ENCODE measurements around the gene XK. TPM values are rescaled to one million over a fixed set of nuclear protein-coding genes. Genes with fewer than 3 reads are reported as not detected.

XK gene
- total and polyA plus RNA-seq, 10 of the 15 experiments (the other 5 are each of a cell fraction or from before 2014, with no cell fraction given) = not detected

DNA sequence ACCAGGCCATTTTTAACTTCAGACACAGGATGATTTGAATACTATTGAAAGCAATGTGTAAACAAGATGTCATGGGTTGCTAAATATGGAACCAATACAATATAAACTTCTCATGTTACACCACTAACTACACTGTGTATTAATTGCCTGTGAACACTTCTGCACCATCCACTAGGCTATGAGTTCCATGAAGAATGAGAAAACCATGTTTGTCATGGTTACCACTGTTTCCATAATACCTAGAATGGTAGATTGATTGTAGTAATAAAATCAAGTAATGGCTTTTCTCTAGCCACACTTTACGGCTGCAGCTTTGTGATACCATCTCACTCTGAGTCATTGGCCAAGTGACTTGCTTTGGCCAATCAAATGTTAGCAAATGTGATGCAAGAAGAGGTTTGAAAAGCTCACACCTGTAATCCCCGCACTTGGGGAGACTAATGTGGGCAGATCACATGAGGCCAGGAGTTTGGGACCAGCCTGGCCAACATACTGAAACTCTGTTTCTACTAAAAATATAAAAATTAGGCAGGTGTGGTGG is 74.4 kb downstream of the XK start:
- CTCF ChIA-PET = interaction anchor here (1.5 to 2.1 kb wide), 2 partner anchors 15 to 57 kb away, joined by 4 to 5 read pairs; no protein-coding TSS in a partner anchor
- FAIRE-seq (no peak), DNase-seq (ENCODE audit: low read depth, low spot score) (no peak), ATAC-seq (no peak)
- Histone ChIP-seq H3K4me3 (no peak overlapping the region), H3K9ac (ENCODE audit: control insufficient read depth, insufficient read depth, low read length) (no peak overlapping the region), H4K20me1 (ENCODE audit: control insufficient read depth, insufficient read depth) (no peaks in the 10 kb centered on the region), H3K27me3 (replicated peaks in 1 of 2; ENCODE audit: control insufficient read depth in 2 of 2, insufficient read depth in 2 of 2, low read length in 1 of 2) (no peaks in the 10 kb centered on the region), H3K36me3 (ENCODE audit: control insufficient read depth in 2 of 2, insufficient read depth in 2 of 2, low read length in 1 of 2) (no peaks in the 10 kb centered on the region), H2AFZ (ENCODE audit: control insufficient read depth, low read depth, low read length) (no peak overlapping the region), H3K79me2 (ENCODE audit: control insufficient read depth, insufficient read depth, low read length) (no peaks in the 10 kb centered on the region), H3K4me1 (ENCODE audit: control insufficient read depth, insufficient read depth, low read length) (peaks cover 14% of the 10 kb centered on the region; the same call in 1 of the 2 replicates), H3K27ac (ENCODE audit: control insufficient read depth, insufficient read depth) (no peak overlapping the region; the same call in 1 of the 2 replicates), H3K9me3 (replicated peaks; ENCODE audit: control insufficient read depth, insufficient read depth, low read length) (no peaks in the 10 kb centered on the region; the same call in 1 of the 3 replicates), H3K4me2 (ENCODE audit: control insufficient read depth, insufficient read depth) (no peak overlapping the region)
- SMC1A ChIA-PET (ENCODE audit: uncharacterized antibody, unreplicated experiment) = interaction anchor here (0.9 to 5.0 kb wide), 3 partner anchors 14 to 23 kb away, joined by 4 to 40 read pairs (median 5); no protein-coding TSS in a partner anchor
- RAD21 ChIA-PET (ENCODE audit: unreplicated experiment) = interaction anchor here (0.6 to 2.5 kb wide), 3 partner anchors 14 to 53 kb away, joined by 3 to 13 read pairs (median 3); no protein-coding TSS in a partner anchor
- WGBS (ENCODE audit: insufficient coverage, insufficient replicate concordance, low lambda C conversion rate, missing lambda C conversion rate) = 68% methylated on average over 2 of the region's 2 CpGs
- no TSS peak for BruUV-seq (replicated peaks)
- intact Hi-C loops (cut with micrococcal nuclease; ENCODE audit: unreplicated experiment) = no loop called here
- in situ Hi-C loops (cut with MboI) = no loop called here
- TF ChIP-seq MEF2A (IDR thresholded peaks at IDR 0.05; ENCODE audit: insufficient read depth, low read depth, low read length) = 0 out of 2 replicates have a peak, but pooled peaks have one; percentile 36
- TF ChIP-seq ASH2L (IDR thresholded peaks at IDR 0.05; ENCODE audit: borderline replicate concordance, low read depth) = no peak
- POLR2A ChIA-PET = no interaction called here

DNA sequence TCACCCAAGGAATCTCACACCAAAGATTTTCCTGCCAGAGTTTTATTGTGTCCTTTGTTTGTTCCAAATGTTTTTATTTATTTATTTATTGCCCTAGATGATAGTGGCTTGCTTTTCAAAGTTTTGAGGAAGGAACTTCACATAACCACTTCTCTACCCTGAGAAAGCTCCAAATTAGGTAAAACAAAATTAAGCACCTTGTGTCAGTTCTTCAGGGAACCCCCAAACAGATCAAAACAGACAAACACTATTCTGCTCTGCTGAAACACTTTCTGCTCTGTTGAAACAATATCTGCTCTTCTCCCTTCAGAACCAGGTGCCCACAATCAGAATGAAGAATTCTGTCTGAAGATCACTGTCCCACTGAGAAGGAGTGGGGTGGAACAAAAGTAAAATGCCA is 77.8 kb downstream of the XK start:
- ATAC-seq (peak; percentile 69), DNase-seq (ENCODE audit: low read depth, low spot score) (no peak), FAIRE-seq (no peak)
- no TSS peak for BruUV-seq (replicated peaks)
- POLR2A ChIA-PET = interaction anchor here (0.8 to 1.0 kb wide), 3 partner anchors 12 to 22 kb away, joined by 3 read pairs; no protein-coding TSS in a partner anchor
- Histone ChIP-seq H3K9me3 (replicated peaks; ENCODE audit: control insufficient read depth, insufficient read depth, low read length) (no peaks in the 10 kb centered on the region; the same call in 1 of the 3 replicates), H3K4me3 (no peak overlapping the region), H3K9ac (ENCODE audit: control insufficient read depth, insufficient read depth, low read length) (no peak overlapping the region), H3K79me2 (ENCODE audit: control insufficient read depth, insufficient read depth, low read length) (no peaks in the 10 kb centered on the region), H3K27me3 (replicated peaks in 1 of 2; ENCODE audit: control insufficient read depth in 2 of 2, insufficient read depth in 2 of 2, low read length in 1 of 2) (no peaks in the 10 kb centered on the region), H3K36me3 (ENCODE audit: control insufficient read depth in 2 of 2, insufficient read depth in 2 of 2, low read length in 1 of 2) (no peaks in the 10 kb centered on the region), H3K4me1 (ENCODE audit: control insufficient read depth, insufficient read depth, low read length) (peaks cover 5% of the 10 kb centered on the region; the same call in 1 of the 2 replicates), H3K4me2 (ENCODE audit: control insufficient read depth, insufficient read depth) (peak overlapping the region; percentile 3; the same call in 1 of the 2 replicates), H4K20me1 (ENCODE audit: control insufficient read depth, insufficient read depth) (no peaks in the 10 kb centered on the region), H2AFZ (ENCODE audit: control insufficient read depth, low read depth, low read length) (peak overlapping the region; percentile 61; the same call in 1 of the 2 replicates), H3K27ac (ENCODE audit: control insufficient read depth, insufficient read depth) (peak overlapping the region; percentile 33; the same call in 1 of the 2 replicates)
- intact Hi-C loops (cut with micrococcal nuclease; ENCODE audit: unreplicated experiment) (no loop called here), in situ Hi-C loops (cut with MboI) (no loop called here)
- CTCF ChIA-PET = interaction anchor here (0.7 to 2.9 kb wide), 7 partner anchors 9 to 73 kb away, joined by 3 to 17 read pairs (median 9); partner anchors contain the start of gene CYBB
- RAD21 ChIA-PET (ENCODE audit: unreplicated experiment) = interaction anchor here (0.6 to 3.1 kb wide), 8 partner anchors 8 to 54 kb away, joined by 3 to 26 read pairs (median 6); no protein-coding TSS in a partner anchor
- no peak for TF ChIP-seq CBFB (IDR thresholded peaks at IDR 0.05; ENCODE audit: low read depth)
- TF ChIP-seq ZNF24 (IDR thresholded peaks at IDR 0.05) = peak; percentile 76
- SMC1A ChIA-PET (ENCODE audit: uncharacterized antibody, unreplicated experiment) = interaction anchor here (0.8 to 5.0 kb wide), 10 partner anchors 9 to 61 kb away, joined by 3 to 40 read pairs (median 13); partner anchors contain the start of gene CYBB
